ENCODE data around the gene MYL10. TPM values are rescaled to one million over a fixed set of nuclear protein-coding genes. Genes with fewer than 3 reads are reported as not detected.

Gene MYL10
- polyA plus RNA-seq (2013, experiment 1 of 4), result not detected
- not detected for polyA plus RNA-seq (2013, experiment 2 of 4)
- polyA plus RNA-seq (2013, experiment 3 of 4), result not detected
- polyA plus RNA-seq (2013, experiment 4 of 4), result not detected

DNA sequence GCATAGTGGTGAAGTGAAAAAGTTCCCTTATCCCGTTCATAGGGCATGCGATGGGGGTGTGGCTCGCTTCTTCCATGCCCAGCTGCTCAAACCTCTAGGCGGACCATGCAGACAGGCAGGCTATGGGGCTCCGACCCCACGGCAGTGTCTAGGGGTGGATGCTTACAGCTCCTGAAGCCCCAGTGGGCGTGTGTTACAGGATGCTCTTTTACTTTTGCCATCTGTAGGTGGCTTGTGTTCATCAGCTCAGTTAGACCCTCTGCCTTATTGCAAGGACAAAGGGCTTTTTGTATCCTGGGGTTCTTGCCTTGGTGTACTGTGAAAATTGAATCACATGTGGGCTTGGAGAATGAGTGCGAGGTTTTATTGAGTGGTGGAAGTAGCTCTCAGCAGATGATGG is at the start of gene MYL10:
MYL10 (minus strand) TSS at position 126 of the 400 bp plus-strand sequence. CDS start 178 bp downstream, outside the sequence.
- WGBS, 2 experiments, result 92 to 93% methylated on average over 8 of the region's 8 CpGs
- H3K27me3 ChIP-seq (ENCODE audit: control insufficient read depth, insufficient read depth, low read length, poor library complexity, severe bottlenecking), result peaks cover 4% of the 10 kb centered on the region
- H3K4me3 ChIP-seq (ENCODE audit: insufficient read depth, low read depth, low read length), result no peak within 1 kb of the TSS
- H3K27ac ChIP-seq (ENCODE audit: insufficient read depth, low read depth, low read length, poor library complexity, severe bottlenecking), result no peak within 1 kb of the TSS
- H3K36me3 ChIP-seq (ENCODE audit: control insufficient read depth, insufficient read depth, low read length), result no peaks in the 10 kb centered on the region
- H3K9me3 ChIP-seq (ENCODE audit: control insufficient read depth, low read length), result peaks cover 2% of the 10 kb centered on the region
- peaks cover 23% of the 10 kb centered on the region for H3K4me1 ChIP-seq (ENCODE audit: control insufficient read depth, insufficient read depth, low read length)

DNA sequence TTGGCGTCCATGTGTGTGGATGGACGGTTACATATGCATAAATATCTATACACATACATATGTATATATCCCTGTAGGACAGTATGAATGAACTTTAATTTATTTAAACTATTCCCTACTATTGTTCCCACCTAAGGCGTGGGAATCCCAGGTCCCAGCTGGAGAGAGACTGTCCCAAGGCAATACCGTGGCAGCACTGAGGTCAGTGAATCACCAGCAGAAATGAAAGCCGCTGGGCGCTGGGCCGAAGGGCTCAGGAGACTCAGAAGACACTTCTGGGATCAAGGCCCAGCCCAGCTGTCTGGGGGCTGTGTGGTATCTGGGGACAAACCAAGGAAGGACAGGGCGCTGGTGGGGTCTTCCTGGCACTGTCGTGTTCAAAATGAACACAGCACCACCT is 49.6 kb upstream of the MYL10 start:
- H3K9me3 ChIP-seq (ENCODE audit: control insufficient read depth, low read length), result no peaks in the 10 kb centered on the region
- no peaks in the 10 kb centered on the region for H3K4me1 ChIP-seq (ENCODE audit: control insufficient read depth, insufficient read depth, low read length)
- no peaks in the 10 kb centered on the region for H3K27me3 ChIP-seq (ENCODE audit: control insufficient read depth, insufficient read depth, low read length, poor library complexity, severe bottlenecking)
- no peak overlapping the region for H3K4me3 ChIP-seq (ENCODE audit: insufficient read depth, low read depth, low read length)
- WGBS, 2 experiments, result 83 to 89% methylated on average over 7 of the region's 9 CpGs
- H3K36me3 ChIP-seq (ENCODE audit: control insufficient read depth, insufficient read depth, low read length), result no peaks in the 10 kb centered on the region
- no peak overlapping the region for H3K27ac ChIP-seq (ENCODE audit: insufficient read depth, low read depth, low read length, poor library complexity, severe bottlenecking)

DNA sequence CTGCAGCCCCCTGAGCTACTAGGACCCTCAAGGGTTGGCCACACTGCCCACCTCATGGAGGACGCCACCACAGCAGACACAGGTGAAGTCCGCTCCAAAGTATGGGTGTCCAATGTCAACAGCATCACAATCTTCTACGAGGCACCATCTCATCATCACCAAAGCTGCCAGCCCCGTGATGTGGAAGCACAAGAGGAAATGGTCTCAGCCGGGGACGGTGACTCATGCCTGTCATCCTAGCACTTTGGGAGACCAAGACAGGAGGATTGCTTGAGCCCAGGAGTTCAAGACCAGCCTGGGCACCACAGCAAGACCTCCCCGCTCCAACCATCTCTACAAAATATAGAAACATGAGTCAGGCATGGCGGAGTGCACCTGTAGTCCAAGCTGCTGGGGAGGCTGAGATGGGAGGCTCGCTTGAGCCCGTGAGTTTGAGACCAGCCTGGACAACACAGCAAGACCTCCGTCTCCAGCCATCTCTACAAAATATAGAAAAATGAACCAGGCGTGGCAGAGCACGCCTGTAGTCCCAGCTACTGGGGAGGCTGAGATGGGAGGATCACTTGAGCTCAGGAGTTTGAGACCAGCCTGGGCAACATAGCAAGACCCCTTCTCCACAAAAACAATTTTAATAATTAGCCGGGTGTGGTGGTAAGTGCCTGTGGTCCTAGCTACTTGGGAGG is 48.8 kb upstream of the MYL10 start:
- Histone ChIP-seq H3K27ac (ENCODE audit: insufficient read depth, low read depth, low read length, poor library complexity, severe bottlenecking) (no peak overlapping the region), H3K4me1 (ENCODE audit: control insufficient read depth, insufficient read depth, low read length) (no peaks in the 10 kb centered on the region), H3K27me3 (ENCODE audit: control insufficient read depth, insufficient read depth, low read length, poor library complexity, severe bottlenecking) (no peaks in the 10 kb centered on the region), H3K4me3 (ENCODE audit: insufficient read depth, low read depth, low read length) (no peak overlapping the region), H3K9me3 (ENCODE audit: control insufficient read depth, low read length) (no peaks in the 10 kb centered on the region), H3K36me3 (ENCODE audit: control insufficient read depth, insufficient read depth, low read length) (no peaks in the 10 kb centered on the region)
- 91 to 92% methylated on average over 14 of the region's 14 CpGs for WGBS, 2 experiments

DNA sequence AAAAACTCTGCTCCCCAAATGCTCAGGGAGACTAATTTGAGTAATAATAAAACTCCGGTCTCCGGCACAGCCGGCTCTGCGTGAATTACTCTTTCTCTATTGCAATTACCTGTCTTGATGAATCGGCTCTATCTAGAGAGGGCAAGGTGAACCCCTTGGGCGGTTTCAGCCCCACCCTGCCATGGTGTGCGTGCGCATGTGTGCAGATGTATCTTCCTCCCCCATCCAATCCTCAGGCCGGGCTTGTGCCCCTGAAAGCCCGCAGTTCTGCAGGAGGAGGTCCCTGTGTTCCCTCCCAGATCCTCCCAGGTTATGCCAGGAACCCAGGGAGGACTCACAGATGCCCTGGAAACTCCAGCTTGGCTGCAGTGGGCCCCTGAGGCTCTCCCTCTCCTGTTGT is 48.3 kb upstream of the MYL10 start:
- no peaks in the 10 kb centered on the region for H3K27me3 ChIP-seq (ENCODE audit: control insufficient read depth, insufficient read depth, low read length, poor library complexity, severe bottlenecking)
- WGBS, 2 experiments, result 78 to 79% methylated on average over 10 of the region's 10 CpGs
- H3K4me3 ChIP-seq (ENCODE audit: insufficient read depth, low read depth, low read length), result no peak overlapping the region
- no peaks in the 10 kb centered on the region for H3K4me1 ChIP-seq (ENCODE audit: control insufficient read depth, insufficient read depth, low read length)
- H3K9me3 ChIP-seq (ENCODE audit: control insufficient read depth, low read length), result no peaks in the 10 kb centered on the region
- no peak overlapping the region for H3K27ac ChIP-seq (ENCODE audit: insufficient read depth, low read depth, low read length, poor library complexity, severe bottlenecking)
- no peaks in the 10 kb centered on the region for H3K36me3 ChIP-seq (ENCODE audit: control insufficient read depth, insufficient read depth, low read length)

DNA sequence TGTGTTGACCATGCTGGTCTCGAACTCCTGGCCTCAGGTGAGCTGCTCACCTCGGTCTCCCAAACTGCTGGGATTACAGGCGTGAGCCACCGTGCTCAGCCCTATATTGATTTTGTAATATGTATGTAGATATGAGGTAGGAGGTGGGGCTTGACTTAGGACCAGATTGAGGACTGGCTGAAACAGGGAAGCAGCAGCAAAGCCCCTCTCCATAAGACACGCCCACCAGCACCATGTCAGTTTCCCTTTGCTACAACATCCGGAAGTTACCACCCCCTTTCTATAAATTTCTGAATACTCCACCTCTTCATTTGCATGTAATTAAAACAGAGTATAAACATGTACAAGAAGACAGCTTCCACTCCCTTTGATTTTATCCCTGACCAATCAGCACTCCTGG is 47.9 kb upstream of the MYL10 start:
- Histone ChIP-seq H3K27ac (ENCODE audit: insufficient read depth, low read depth, low read length, poor library complexity, severe bottlenecking) (no peak overlapping the region), H3K36me3 (ENCODE audit: control insufficient read depth, insufficient read depth, low read length) (no peaks in the 10 kb centered on the region), H3K27me3 (ENCODE audit: control insufficient read depth, insufficient read depth, low read length, poor library complexity, severe bottlenecking) (no peaks in the 10 kb centered on the region), H3K4me3 (ENCODE audit: insufficient read depth, low read depth, low read length) (no peak overlapping the region), H3K9me3 (ENCODE audit: control insufficient read depth, low read length) (no peaks in the 10 kb centered on the region), H3K4me1 (ENCODE audit: control insufficient read depth, insufficient read depth, low read length) (no peaks in the 10 kb centered on the region)
- WGBS, 2 experiments, result 78 to 86% methylated on average over 6 of the region's 6 CpGs

DNA sequence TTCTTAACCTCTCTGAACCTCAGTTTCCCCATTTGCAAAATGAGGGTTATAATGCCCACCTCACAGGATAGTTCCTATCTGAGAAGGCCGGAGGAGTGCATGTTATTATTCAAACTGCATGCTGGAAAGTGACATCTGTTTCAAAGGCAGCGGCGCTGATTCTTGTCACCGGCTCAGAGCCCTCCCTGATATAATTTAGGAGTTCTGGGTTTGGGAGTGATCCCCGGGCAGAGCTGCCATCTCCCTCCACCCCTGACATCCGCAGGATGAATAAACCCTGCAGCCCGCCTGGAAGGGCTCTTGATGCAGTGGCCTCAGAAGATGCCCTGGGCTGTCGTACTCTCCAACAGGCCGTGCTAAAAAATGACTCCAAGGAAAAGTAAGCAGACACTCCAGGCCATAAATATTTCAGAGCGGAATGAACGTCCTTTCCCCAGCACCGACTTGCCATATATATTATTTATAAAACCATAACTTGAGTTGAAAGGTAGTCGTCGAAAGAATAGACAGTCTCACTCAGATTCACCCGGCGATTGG is 47.0 kb upstream of the MYL10 start:
- Histone ChIP-seq H3K4me1 (ENCODE audit: control insufficient read depth, insufficient read depth, low read length) (no peaks in the 10 kb centered on the region), H3K4me3 (ENCODE audit: insufficient read depth, low read depth, low read length) (no peak overlapping the region), H3K36me3 (ENCODE audit: control insufficient read depth, insufficient read depth, low read length) (no peaks in the 10 kb centered on the region), H3K9me3 (ENCODE audit: control insufficient read depth, low read length) (no peaks in the 10 kb centered on the region), H3K27ac (ENCODE audit: insufficient read depth, low read depth, low read length, poor library complexity, severe bottlenecking) (no peak overlapping the region), H3K27me3 (ENCODE audit: control insufficient read depth, insufficient read depth, low read length, poor library complexity, severe bottlenecking) (no peaks in the 10 kb centered on the region)
- 96% methylated on average over 16 of the region's 16 CpGs for WGBS, 2 experiments

DNA sequence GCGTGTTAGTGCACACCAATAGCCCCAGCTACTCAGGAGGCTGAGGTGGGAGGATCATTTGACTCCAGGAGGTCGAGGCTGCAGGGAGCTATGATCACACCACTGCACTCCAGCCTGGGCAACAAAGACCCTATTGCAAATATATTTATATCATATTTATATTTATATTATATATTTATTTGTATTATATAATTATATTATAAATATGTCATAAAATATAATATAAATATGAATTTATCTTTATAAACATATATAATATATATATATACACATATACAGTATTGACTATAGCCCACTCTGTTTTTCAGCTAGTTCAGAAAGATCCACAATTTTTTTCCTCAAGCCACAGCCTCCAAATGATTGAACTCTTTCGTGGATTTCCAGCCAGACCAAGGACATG is 45.3 kb upstream of the MYL10 start:
- no peaks in the 10 kb centered on the region for H3K27me3 ChIP-seq (ENCODE audit: control insufficient read depth, insufficient read depth, low read length, poor library complexity, severe bottlenecking)
- H3K4me1 ChIP-seq (ENCODE audit: control insufficient read depth, insufficient read depth, low read length), result no peaks in the 10 kb centered on the region
- H3K27ac ChIP-seq (ENCODE audit: insufficient read depth, low read depth, low read length, poor library complexity, severe bottlenecking), result no peak overlapping the region
- no peaks in the 10 kb centered on the region for H3K9me3 ChIP-seq (ENCODE audit: control insufficient read depth, low read length)
- H3K4me3 ChIP-seq (ENCODE audit: insufficient read depth, low read depth, low read length), result no peak overlapping the region
- H3K36me3 ChIP-seq (ENCODE audit: control insufficient read depth, insufficient read depth, low read length), result no peaks in the 10 kb centered on the region
- WGBS, 2 experiments, result 83 to 92% methylated on average over 3 of the region's 3 CpGs

DNA sequence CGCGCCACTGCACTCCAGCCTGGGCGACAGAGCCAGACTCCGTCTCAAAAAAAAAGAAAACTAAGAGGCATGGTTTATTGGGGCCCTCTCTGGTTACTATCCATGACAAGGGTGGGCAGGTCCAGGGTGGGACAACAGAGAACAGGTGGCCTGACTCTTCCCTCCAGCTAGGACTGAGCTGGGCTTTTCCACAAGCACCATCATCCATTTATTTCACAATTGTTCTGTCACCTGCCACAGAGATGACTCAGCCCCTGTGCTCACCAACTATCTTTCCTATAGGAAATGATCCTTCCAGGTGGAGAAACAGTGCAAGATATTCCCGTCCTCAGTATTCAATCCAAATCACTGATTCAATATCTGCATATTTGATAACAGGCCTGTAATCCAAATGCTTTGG is 44.9 kb upstream of the MYL10 start:
- H3K27ac ChIP-seq (ENCODE audit: insufficient read depth, low read depth, low read length, poor library complexity, severe bottlenecking), result no peak overlapping the region
- H3K4me1 ChIP-seq (ENCODE audit: control insufficient read depth, insufficient read depth, low read length), result no peaks in the 10 kb centered on the region
- 90% methylated on average over 5 of the region's 5 CpGs for WGBS, 2 experiments
- no peaks in the 10 kb centered on the region for H3K27me3 ChIP-seq (ENCODE audit: control insufficient read depth, insufficient read depth, low read length, poor library complexity, severe bottlenecking)
- H3K9me3 ChIP-seq (ENCODE audit: control insufficient read depth, low read length), result no peaks in the 10 kb centered on the region
- H3K36me3 ChIP-seq (ENCODE audit: control insufficient read depth, insufficient read depth, low read length), result no peaks in the 10 kb centered on the region
- H3K4me3 ChIP-seq (ENCODE audit: insufficient read depth, low read depth, low read length), result no peak overlapping the region

DNA sequence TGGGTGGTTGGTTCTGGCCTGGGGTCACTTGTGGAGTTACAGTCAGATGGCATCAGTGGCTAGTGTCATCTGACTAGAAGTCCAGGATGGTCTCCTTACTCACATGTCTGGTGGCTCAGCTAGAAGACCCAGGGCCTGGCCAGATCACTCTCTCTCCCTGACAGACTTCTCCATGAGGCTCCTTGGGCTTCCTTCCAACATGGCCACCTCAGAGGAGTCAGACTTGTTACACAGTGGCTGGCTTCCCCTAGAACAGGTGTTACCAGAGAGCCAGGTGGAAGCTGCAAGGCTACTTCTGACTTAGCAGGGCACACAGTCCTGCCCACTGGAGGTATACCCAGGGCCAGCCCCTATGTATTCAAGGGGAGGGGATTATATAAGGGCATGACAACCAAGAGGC is 44.2 kb upstream of the MYL10 start:
- Histone ChIP-seq H3K27ac (ENCODE audit: insufficient read depth, low read depth, low read length, poor library complexity, severe bottlenecking) (no peak overlapping the region), H3K27me3 (ENCODE audit: control insufficient read depth, insufficient read depth, low read length, poor library complexity, severe bottlenecking) (no peaks in the 10 kb centered on the region), H3K4me3 (ENCODE audit: insufficient read depth, low read depth, low read length) (no peak overlapping the region), H3K9me3 (ENCODE audit: control insufficient read depth, low read length) (no peaks in the 10 kb centered on the region), H3K4me1 (ENCODE audit: control insufficient read depth, insufficient read depth, low read length) (no peaks in the 10 kb centered on the region), H3K36me3 (ENCODE audit: control insufficient read depth, insufficient read depth, low read length) (no peaks in the 10 kb centered on the region)

DNA sequence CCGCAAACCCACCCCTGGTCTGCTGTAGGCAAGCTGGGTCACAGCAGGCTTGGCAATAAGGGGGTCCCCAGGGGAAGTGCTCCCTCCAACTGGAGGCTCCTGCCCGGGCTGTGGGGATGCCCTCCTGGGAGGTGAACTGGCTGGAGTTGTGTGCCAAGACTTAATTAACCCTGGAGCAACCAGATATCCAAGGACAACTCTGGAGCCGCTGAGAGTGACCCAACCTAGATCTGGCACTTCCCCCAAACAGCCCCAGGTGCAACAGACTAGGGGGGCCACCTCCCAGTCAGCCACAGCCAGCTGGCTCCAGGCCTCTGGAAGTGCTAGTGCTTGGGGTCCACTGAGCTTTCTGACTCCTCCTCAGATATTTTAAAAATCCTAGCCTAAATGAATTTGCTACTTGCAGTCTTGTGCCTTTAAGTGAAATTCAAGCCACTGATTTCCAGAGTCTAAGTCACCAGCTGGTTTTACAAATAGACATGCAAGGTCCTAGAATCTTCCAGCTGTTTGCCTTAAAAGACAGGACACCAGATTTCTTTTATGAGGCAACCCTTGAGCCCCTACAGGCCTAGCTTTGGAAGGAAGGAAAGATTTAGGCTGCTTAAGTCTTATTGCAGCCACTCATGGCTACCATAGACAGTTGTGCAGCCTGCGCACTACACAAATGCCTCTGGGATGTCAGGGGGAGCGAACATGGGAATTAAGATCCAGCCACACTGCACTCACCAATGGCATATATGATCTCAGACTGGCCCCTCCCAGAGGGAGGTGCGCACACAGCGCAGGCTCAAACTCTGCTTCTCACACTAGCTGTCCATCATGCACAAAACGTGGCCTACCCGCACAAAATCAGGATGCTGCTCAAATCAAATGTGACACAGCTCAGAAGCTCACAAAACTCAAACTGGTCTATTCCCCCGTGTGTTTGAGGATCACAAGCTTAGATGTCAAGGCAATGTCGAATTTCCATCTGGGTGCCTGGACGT is 42.6 kb upstream of the MYL10 start:
- Histone ChIP-seq H3K36me3 (ENCODE audit: control insufficient read depth, insufficient read depth, low read length) (no peaks in the 10 kb centered on the region), H3K9me3 (ENCODE audit: control insufficient read depth, low read length) (no peaks in the 10 kb centered on the region), H3K4me3 (ENCODE audit: insufficient read depth, low read depth, low read length) (no peak overlapping the region), H3K4me1 (ENCODE audit: control insufficient read depth, insufficient read depth, low read length) (no peaks in the 10 kb centered on the region), H3K27ac (ENCODE audit: insufficient read depth, low read depth, low read length, poor library complexity, severe bottlenecking) (no peak overlapping the region), H3K27me3 (ENCODE audit: control insufficient read depth, insufficient read depth, low read length, poor library complexity, severe bottlenecking) (no peaks in the 10 kb centered on the region)
- WGBS, 2 experiments, result 89 to 91% methylated on average over 12 of the region's 12 CpGs
